Measurements from ENCODE around the gene TTLL1. TPM values are rescaled to one million over a fixed set of nuclear protein-coding genes. Genes with fewer than 3 reads are reported as not detected.
A peak's percentile ranks its signal among the peaks of the same experiment; 100 is the strongest.

The TTLL1 gene
- 10 to 100 TPM; 16.4 to 20.9 (median 18.5) TPM for polyA plus RNA-seq (ENCODE audit: insufficient read length in 4 of 4)

GRCh38 chr22:43088984-43089717, at the start of gene TTLL1:
TTLL1 (minus strand) TSS chr22:43089391; CDS start chr22:43075586, 13,805 bp downstream.
- peak in 2 of 4 donors; percentile 67 to 69 for DNase-seq (ENCODE audit: low read depth in 4 of 4, low spot score in 2 of 4)

- DNase-seq (ENCODE audit: low read depth in 4 of 4, low spot score in 2 of 4), result no peak
These were observed 47.6 kb upstream of the TTLL1 start for GRCh38 chr22:43136801-43137200.

- DNase-seq (ENCODE audit: low read depth in 4 of 4, low spot score in 2 of 4), result no peak
These were observed 47.1 kb upstream of the TTLL1 start for GRCh38 chr22:43136255-43136654.

GRCh38 chr22:43135565-43135964, 46.4 kb upstream of the TTLL1 start:
- DNase-seq (ENCODE audit: low read depth in 4 of 4, low spot score in 2 of 4), result no peak

DNA sequence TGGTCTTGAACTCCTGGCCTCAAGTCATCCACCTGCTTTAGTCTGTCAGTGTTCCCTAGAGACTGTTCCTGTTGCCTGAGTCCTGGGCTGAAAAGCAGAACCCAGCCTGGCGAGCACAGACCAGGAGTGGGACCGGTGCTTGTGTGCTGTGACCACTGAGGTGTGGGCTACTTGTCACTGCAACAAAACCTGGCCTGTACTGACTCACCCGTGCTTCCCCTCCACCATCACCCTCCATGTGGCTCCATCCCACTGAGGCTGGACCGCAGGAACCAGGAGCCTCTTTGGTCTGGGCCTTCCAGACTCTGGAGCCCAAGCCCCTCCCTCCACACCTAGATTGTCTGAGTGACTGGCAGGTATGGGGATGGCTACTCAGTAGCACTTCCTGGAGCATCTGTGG, 45.4 kb upstream of the TTLL1 start:
- no peak for DNase-seq (ENCODE audit: low read depth in 4 of 4, low spot score in 2 of 4)

DNA sequence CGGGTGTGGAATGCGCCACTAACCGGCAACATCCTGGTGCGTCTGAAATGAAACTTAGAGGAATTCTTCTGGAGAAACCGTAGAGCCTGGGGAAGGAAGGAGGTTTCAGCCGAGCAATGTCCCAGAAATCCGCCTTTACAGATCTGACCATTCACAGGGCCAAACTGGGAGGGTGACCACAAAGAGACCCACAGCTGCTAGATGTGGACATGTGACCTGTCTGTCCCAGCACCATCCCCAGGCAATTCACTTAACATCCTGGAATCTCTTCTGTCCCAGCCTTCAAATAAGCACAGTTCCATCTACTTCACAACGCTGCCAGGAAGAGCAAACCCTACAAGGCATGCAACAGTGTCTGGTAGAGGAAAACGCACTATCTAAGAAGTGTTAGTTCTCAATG, 44.2 kb upstream of the TTLL1 start:
- no peak for DNase-seq (ENCODE audit: low read depth in 4 of 4, low spot score in 2 of 4)

GRCh38 chr22:43131773-43132501, 42.7 kb upstream of the TTLL1 start:
- no peak for DNase-seq (ENCODE audit: low read depth in 4 of 4, low spot score in 2 of 4)

DNA sequence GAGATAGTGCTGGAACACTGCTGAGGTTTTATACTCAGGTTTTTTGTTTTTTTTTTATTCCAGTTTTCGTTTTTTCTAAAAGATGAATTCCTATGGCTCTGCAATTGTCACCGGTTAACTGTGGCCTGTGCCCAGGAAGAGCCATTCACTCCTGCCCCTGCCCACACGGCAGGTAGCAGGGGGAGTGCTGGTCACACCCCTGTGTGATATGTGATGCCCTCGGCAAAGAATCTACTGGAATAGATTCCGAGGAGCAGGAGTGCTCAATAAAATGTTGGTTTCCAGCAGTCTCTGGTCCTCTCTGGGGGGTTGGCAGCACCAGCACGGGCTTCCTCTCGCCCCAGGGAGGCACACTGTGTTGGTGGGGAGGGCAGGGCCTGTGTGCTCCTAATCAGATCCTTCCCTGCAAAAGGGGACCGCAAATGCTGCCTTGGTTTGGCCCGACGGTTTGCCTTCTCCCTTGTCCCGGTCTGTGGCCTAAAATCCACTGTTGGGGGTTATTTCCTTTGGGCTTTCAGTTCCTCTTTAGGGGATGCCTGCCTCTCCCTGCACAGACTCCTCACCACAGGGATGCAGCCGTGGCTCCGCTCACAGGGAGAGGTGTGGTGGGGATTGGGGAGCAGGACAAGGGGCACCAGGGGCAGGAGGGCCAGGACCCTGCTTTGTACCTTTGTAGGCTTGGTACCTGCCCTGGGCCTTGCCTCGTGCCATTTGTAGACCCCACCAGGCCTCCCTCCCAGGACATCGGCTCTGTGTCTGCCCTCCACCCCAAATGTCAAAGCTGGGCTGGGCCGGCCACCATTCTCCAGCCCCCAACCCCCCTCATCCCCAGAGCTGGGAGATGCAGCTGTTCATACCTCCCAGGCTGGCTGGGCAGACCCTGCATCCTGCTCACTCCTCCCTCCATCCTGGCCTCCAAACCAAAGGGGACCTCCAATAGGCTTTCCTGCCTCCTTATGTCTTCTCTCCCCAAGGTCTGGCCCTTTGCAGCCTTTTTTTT, 40.5 kb upstream of the TTLL1 start:
- no peak for DNase-seq (ENCODE audit: low read depth in 4 of 4, low spot score in 2 of 4)

- DNase-seq (ENCODE audit: low read depth in 4 of 4, low spot score in 2 of 4), result no peak
These were observed 39.8 kb upstream of the TTLL1 start for GRCh38 chr22:43128928-43129424.

DNA sequence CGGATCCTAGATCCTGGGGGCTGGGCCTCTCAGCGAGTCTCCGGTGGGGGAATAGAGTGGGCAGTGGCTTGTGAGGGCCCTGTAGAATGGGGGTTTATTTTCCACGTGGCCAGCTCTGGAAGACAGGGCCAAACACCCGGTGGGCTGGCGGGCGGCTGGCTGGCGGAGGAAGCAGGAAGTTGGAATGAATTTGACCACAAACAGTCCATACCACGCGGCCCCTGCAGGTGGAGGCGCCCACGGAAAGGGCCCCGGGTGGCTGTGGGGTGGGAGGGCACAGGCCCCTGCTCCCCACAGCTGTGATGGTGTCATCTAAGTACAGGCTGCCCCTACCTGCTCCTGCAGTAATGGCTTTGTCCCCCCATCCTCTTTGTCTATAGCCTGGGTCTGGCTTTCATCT, 38.9 kb upstream of the TTLL1 start:
- no peak for DNase-seq (ENCODE audit: low read depth in 4 of 4, low spot score in 2 of 4)

GRCh38 chr22:43127166-43127908, 38.1 kb upstream of the TTLL1 start:
- DNase-seq (ENCODE audit: low read depth in 4 of 4, low spot score in 2 of 4), result no peak

- no peak for DNase-seq (ENCODE audit: low read depth in 4 of 4, low spot score in 2 of 4)
These were observed 37.4 kb upstream of the TTLL1 start for GRCh38 chr22:43126501-43127165.

GRCh38 chr22:43118953-43119458, 29.8 kb upstream of the TTLL1 start:
- no peak for DNase-seq (ENCODE audit: low read depth in 4 of 4, low spot score in 2 of 4)

- no peak for DNase-seq (ENCODE audit: low read depth in 4 of 4, low spot score in 2 of 4)
These were observed 29.0 kb upstream of the TTLL1 start for GRCh38 chr22:43118024-43118849.

DNA sequence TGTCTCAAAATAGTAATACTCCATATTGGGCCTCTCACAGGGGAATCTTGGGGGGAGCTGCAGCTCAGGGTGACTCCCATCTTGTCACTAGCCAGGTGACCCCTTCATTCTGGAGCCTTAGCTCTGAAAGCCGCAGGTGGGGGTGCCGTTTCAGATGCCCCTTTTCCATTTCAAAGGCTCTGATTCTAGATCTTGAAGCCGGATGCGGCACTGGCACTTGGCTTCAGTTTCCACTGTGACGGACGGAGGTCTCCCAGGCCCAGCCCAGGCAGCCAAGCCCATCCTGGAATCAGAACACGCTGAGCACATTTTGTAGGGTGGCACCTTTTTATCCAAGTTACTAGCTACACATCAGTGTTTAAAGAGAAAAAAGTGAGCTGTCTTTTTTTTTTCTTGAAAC, 27.7 kb upstream of the TTLL1 start:
- DNase-seq (ENCODE audit: low read depth in 4 of 4, low spot score in 2 of 4), result no peak

- no peak for DNase-seq (ENCODE audit: low read depth in 4 of 4, low spot score in 2 of 4)
These were observed 25.8 kb upstream of the TTLL1 start for GRCh38 chr22:43114958-43115357.

DNA sequence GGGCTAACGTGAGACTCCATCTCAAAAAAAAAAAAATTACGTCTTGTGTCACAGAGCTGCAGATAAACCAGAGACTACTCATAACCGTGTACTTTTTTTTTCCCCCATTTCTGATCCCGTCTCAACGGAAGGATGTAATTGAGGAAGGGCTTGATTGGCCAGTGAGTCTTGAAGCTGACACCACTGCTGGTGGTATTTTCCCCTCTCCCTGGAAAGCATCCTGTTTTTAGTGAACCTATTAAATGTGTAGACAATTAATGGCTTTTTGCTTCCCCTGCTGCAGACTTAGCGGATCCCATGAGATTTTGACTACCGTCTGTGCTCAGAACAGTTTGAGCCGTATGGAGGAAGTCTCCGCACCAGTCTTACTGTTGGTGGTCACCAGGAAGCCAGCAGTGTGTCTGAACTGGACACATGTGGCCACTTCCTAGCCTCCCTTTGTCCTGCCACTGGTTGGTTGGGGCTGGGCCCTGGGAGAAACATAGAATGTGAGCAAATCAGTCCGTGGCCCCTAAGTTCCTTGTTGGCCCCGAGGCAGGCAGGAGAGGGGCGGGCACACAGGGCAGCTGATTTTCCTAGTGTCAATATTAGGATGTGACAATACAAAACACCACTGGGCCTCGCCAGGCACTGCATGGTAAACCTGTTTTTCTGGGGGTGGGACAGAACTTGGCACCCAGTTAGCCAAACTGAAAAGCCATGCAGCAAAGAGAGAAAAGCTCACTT, 24.5 kb upstream of the TTLL1 start:
- DNase-seq (ENCODE audit: low read depth in 4 of 4, low spot score in 2 of 4), result no peak
